ENCODE results near the gene ELOVL1. TPM values are rescaled to one million over a fixed set of nuclear protein-coding genes. Genes with fewer than 3 reads are reported as not detected.

Gene ELOVL1
- total and polyA plus RNA-seq, 4 donors = 12.8 to 50.3 (median 35.3) TPM

DNA sequence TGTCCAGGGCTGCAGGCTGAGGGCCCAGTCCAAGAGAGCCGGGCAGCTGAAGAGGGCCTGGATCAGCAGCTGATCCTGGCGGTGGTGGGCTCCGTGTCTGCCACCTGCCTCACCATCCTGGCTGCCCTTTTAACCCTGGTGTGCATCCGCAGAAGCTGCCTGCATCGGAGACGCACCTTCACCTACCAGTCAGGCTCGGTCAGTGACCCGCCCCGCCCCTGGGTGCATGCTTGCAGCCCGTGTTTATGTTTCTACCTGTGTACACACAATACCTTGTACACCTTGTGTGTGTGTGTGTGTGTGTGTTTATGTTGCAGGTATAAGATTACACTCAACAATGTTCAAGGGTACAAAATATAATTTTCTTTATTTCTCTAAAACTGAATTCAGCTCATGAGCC, 54.0 kb downstream of the ELOVL1 start (continued):
- TF ChIP-seq, protein P1, sequence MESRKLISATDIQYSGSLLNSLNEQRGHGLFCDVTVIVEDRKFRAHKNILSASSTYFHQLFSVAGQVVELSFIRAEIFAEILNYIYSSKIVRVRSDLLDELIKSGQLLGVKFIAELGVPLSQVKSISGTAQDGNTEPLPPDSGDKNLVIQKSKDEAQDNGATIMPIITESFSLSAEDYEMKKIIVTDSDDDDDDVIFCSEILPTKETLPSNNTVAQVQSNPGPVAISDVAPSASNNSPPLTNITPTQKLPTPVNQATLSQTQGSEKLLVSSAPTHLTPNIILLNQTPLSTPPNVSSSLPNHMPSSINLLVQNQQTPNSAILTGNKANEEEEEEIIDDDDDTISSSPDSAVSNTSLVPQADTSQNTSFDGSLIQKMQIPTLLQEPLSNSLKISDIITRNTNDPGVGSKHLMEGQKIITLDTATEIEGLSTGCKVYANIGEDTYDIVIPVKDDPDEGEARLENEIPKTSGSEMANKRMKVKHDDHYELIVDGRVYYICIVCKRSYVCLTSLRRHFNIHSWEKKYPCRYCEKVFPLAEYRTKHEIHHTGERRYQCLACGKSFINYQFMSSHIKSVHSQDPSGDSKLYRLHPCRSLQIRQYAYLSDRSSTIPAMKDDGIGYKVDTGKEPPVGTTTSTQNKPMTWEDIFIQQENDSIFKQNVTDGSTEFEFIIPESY (IDR thresholded peaks at IDR 0.05) = no peak
- no peak for TF ChIP-seq HNF4G (IDR thresholded peaks at IDR 0.05)
- TF ChIP-seq, protein P2, sequence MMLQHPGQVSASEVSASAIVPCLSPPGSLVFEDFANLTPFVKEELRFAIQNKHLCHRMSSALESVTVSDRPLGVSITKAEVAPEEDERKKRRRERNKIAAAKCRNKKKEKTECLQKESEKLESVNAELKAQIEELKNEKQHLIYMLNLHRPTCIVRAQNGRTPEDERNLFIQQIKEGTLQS (IDR thresholded peaks at IDR 0.05) = no peak
- TF ChIP-seq RXRA (IDR thresholded peaks at IDR 0.05) = peak; percentile 98
- TF ChIP-seq RAD21 (IDR thresholded peaks at IDR 0.05) = peak in 1 of 2 donors; percentile 46
- TF ChIP-seq JUND (IDR thresholded peaks at IDR 0.05) = no peak
- no peak for TF ChIP-seq GABPA (IDR thresholded peaks at IDR 0.05 in 1 of 2, conservative IDR thresholded peaks at IDR 0.05 in 1 of 2)

Other genes with a start within 250 kb of the ELOVL1 start
- gene EBNA1BP2, start 195.7 kb downstream of the ELOVL1 start, total RNA-seq = 10 to 100 TPM; 25.6 to 38.5 TPM
- 10 to 100 TPM; 44.8 to 90.6 TPM for gene EBNA1BP2, start 195.7 kb downstream of the ELOVL1 start, polyA plus RNA-seq
- under 1 TPM; under 0.01 to 0.19 TPM for gene CFAP57, start 195.7 kb downstream of the ELOVL1 start, total RNA-seq
- gene CFAP57, start 195.7 kb downstream of the ELOVL1 start, polyA plus RNA-seq = 10 to 100 TPM in 1 of 2 donors, under 1 TPM in 1; 0.01 to 14.5 TPM
- 1 to 10 TPM in 1 of 2 donors, under 1 TPM in 1; 0.61 to 1.0 TPM for gene TMEM125, start 98.0 kb downstream of the ELOVL1 start, total RNA-seq
- gene TMEM125, start 98.0 kb downstream of the ELOVL1 start, polyA plus RNA-seq = under 1 TPM; 0.21 to 0.76 TPM
- 1 to 10 TPM in 1 of 2 donors, under 1 TPM in 1; 0.75 to 5.0 TPM for gene C1orf210, start 82.4 kb downstream of the ELOVL1 start, total RNA-seq
- gene C1orf210, start 82.4 kb downstream of the ELOVL1 start, polyA plus RNA-seq = 1 to 10 TPM in 1 of 2 donors, under 1 TPM in 1; 0.80 to 1.7 TPM
- gene TIE1, start 67.0 kb downstream of the ELOVL1 start, total RNA-seq = 10 to 100 TPM; 10.4 to 17.6 TPM
- 1 to 10 TPM; 3.6 to 7.3 TPM for gene TIE1, start 67.0 kb downstream of the ELOVL1 start, polyA plus RNA-seq
- 1 to 10 TPM in 1 of 2 donors, not detected in 1; 1.0 TPM for gene MPL, start 30.2 kb downstream of the ELOVL1 start, total RNA-seq
- under 1 TPM in 1 of 2 donors, not detected in 1; 0.03 TPM for gene MPL, start 30.2 kb downstream of the ELOVL1 start, polyA plus RNA-seq
- 10 to 100 TPM in 1 of 2 donors, under 1 TPM in 1; 0.25 to 73.4 TPM for gene CDC20, start 9.0 kb downstream of the ELOVL1 start, total RNA-seq
- gene CDC20, start 9.0 kb downstream of the ELOVL1 start, polyA plus RNA-seq = 1 to 10 TPM; 2.0 to 4.9 TPM
- gene MED8, start 21.8 kb upstream of the ELOVL1 start, total RNA-seq = 10 to 100 TPM; 26.2 to 37.6 TPM
- 10 to 100 TPM; 26.6 to 31.6 TPM for gene MED8, start 21.8 kb upstream of the ELOVL1 start, polyA plus RNA-seq
- gene SZT2, start 21.9 kb upstream of the ELOVL1 start, total RNA-seq = 10 to 100 TPM; 18.4 to 31.0 TPM
- 1 to 10 TPM; 4.8 to 5.4 TPM for gene SZT2, start 21.9 kb upstream of the ELOVL1 start, polyA plus RNA-seq
- gene HYI, start 85.9 kb upstream of the ELOVL1 start, total RNA-seq = 10 to 100 TPM; 26.9 to 27.0 TPM
- 10 to 100 TPM; 32.7 to 34.9 TPM for gene HYI, start 85.9 kb upstream of the ELOVL1 start, polyA plus RNA-seq
- 100 to 1,000 TPM in 1 of 2 donors, 10 to 100 TPM in 1; 61.7 to 241 TPM for gene PTPRF, start 162.9 kb upstream of the ELOVL1 start, total RNA-seq
- gene PTPRF, start 162.9 kb upstream of the ELOVL1 start, polyA plus RNA-seq = 100 to 1,000 TPM in 1 of 2 donors, 10 to 100 TPM in 1; 41.2 to 110 TPM